K562 (cell line): ENCODE results near the gene DDX5. TPM values are rescaled to one million over a fixed set of nuclear protein-coding genes. Genes with fewer than 3 reads are reported as not detected.
A peak's percentile ranks its signal among the peaks of the same experiment; 100 is the strongest.

Experiments used
- CBX8 ChIP-seq: fragments of 200-600 bp; sonication (generic); IDR thresholded peaks from 2 replicates; pipeline ENCODE4 v1.6.1; 2012; ENCODE audit warnings: borderline replicate concordance, mixed run types, low read depth, mild to moderate bottlenecking, moderate library complexity, mixed read lengths, low read length, control low read depth, inconsistent platforms; ENCODE audit not compliant: poor library complexity, severe bottlenecking; ENCODE audit errors: extremely low read depth
- E2F6 ChIP-seq, 2 experiments: IDR thresholded peaks; 2 replicates each; pipeline ENCODE4 v1.6.1; 2011; ENCODE audit warnings: borderline replicate concordance in 1 of 2, control low read depth in 1 of 2, low read depth in 1 of 2, low read length in 1 of 2, mild to moderate bottlenecking in 1 of 2, mixed read lengths in 1 of 2, moderate library complexity in 1 of 2; ENCODE audit not compliant: insufficient read depth in 1 of 2, insufficient read length in 1 of 2, poor library complexity in 1 of 2, severe bottlenecking in 1 of 2; ENCODE audit errors: extremely low read depth in 1 of 2
- EWSR1 ChIP-seq: fragments of 450-650 bp; IDR thresholded peaks from 2 replicates; pipeline ENCODE4 v1.6.1; 2018; ENCODE audit warnings: borderline replicate concordance, mild to moderate bottlenecking, low read depth, moderate library complexity; ENCODE audit not compliant: partially characterized antibody
- JUND ChIP-seq, 2 experiments: IDR thresholded peaks; 2 replicates in 1 of 2; 3 replicates in 1 of 2; pipeline ENCODE4 v1.6.1; 2011; ENCODE audit warnings: borderline replicate concordance in 2 of 2, low read depth in 2 of 2, low read length in 2 of 2, improper control_type of control experiment in 1 of 2, missing biosample characterization in 1 of 2, missing genetic modification characterization in 1 of 2, missing genetic modification reagents in 1 of 2
- KLF13 ChIP-seq: fragments of 450-650 bp; IDR thresholded peaks from 2 replicates; pipeline ENCODE4 v1.6.1; 2016; ENCODE audit warnings: missing genetic modification characterization, low read depth, mild to moderate bottlenecking, missing compliant biosample characterization, moderate library complexity, borderline replicate concordance
- MCM3 ChIP-seq: fragments of 450-650 bp; IDR thresholded peaks from 2 replicates; pipeline ENCODE4 v1.6.1; 2016
- PML ChIP-seq: IDR thresholded peaks from 2 replicates; pipeline ENCODE4 v1.6.1; 2012; ENCODE audit warnings: low read length, inconsistent platforms
- PTBP1 ChIP-seq: fragments of 200-400 bp; formaldehyde crosslinking; IDR thresholded peaks from 2 replicates; pipeline ENCODE4 v1.6.1; 2017; ENCODE audit warnings: low read depth, low read length
- ZNF277 ChIP-seq: fragments of 250-450 bp; sonication (Bioruptor Pico); IDR thresholded peaks from 2 replicates; pipeline ENCODE4 v1.8.0; 2022; ENCODE audit warnings: inconsistent platforms, mild to moderate bottlenecking, moderate library complexity, borderline replicate concordance
- ZNF318 ChIP-seq, 2 experiments: fragments of 450-650 bp; IDR thresholded peaks; 2 replicates each; pipeline ENCODE4 v1.6.1; 2016; ENCODE audit warnings: mild to moderate bottlenecking in 2 of 2, borderline replicate concordance in 1 of 2, low read depth in 1 of 2, moderate library complexity in 1 of 2
- ZNF655 ChIP-seq: fragments of 250-450 bp; sonication (Bioruptor Pico); IDR thresholded peaks from 2 replicates; pipeline ENCODE4 v1.5.0; 2021
- ZNF695 ChIP-seq: fragments of 450-650 bp; formaldehyde crosslinking; IDR thresholded peaks from 2 replicates; pipeline ENCODE4 v1.4.0; 2020; ENCODE audit warnings: mild to moderate bottlenecking, moderate library complexity
- polyA plus RNA-seq, 8 experiments: library from polyadenylated mRNA; depleted of rRNA in 4 of 8; stranded (reverse) in 5 of 8; unstranded in 3 of 8; fragments of >200 nt; fragmentation: Nextera tagmentation in 2 of 8; fragmentation: Illumina TruSeq in 1 of 8; extraction: Ambion mirVana in 2 of 8; extraction: Trizol in 1 of 8; gene quantifications; 2 replicates each; pipeline versions ENCODE4 v1.2.1 to v1.2.3, GENCODE V29; 2011 to 2014; ENCODE audit warnings: inconsistent platforms in 1 of 8, missing spikeins in 1 of 8
- total RNA-seq, 7 experiments: library from RNA; depleted of rRNA in 6 of 7; stranded (reverse); fragments of >200 nt in 6 of 7; fragmentation: Illumina TruSeq in 2 of 7; extraction: Trizol in 2 of 7; gene quantifications; 2 replicates each; pipeline versions ENCODE4 v1.2.1 to v1.2.3, GENCODE V29; 2011 to 2021; ENCODE audit warnings: low replicate concordance in 1 of 7

Gene DDX5
- total and polyA plus RNA-seq, 9 of the 15 experiments (the other 6 are each of a cell fraction or from before 2014, with no cell fraction given), result 306 to 1,639 (median 604) TPM

GRCh38 chr17:64448665-64449512, 57.2 kb downstream of the DDX5 start, which contains the start of gene MILR1 (continued):
- TF ChIP-seq ZNF318 (IDR thresholded peaks at IDR 0.05; ENCODE audit: borderline replicate concordance in 1 of 2, low read depth in 1 of 2) (0 out of 4 replicates have a peak, but pooled peaks of 1 of the 2 experiments have one; percentile 80), EWSR1 (no peak), PTBP1 (no peak), ZNF277 (CRISPR knock-in tag) (no peak), CBX8 (no peak), ZNF655 (no peak), ZNF695 (CRISPR knock-in tag) (no peak), PML (peak; percentile 39; the same call in 1 of the 2 replicates), E2F6 (IDR thresholded peaks at IDR 0.05; ENCODE audit: borderline replicate concordance in 1 of 2, extremely low read depth in 1 of 2, insufficient read depth in 1 of 2, insufficient read length in 1 of 2, low read depth in 1 of 2, low read length in 1 of 2, poor library complexity in 1 of 2, severe bottlenecking in 1 of 2) (no peak), JUND (IDR thresholded peaks at IDR 0.05; ENCODE audit: borderline replicate concordance, low read depth, low read length) (peak; percentile 93), JUND (tag; IDR thresholded peaks at IDR 0.05; ENCODE audit: borderline replicate concordance, low read depth, low read length) (peak; percentile 91; the same call in 2 of the 3 replicates), MCM3 (no peak), KLF13 (tag) (no peak)
